Measurements from ENCODE around the gene TENM4.

DNA sequence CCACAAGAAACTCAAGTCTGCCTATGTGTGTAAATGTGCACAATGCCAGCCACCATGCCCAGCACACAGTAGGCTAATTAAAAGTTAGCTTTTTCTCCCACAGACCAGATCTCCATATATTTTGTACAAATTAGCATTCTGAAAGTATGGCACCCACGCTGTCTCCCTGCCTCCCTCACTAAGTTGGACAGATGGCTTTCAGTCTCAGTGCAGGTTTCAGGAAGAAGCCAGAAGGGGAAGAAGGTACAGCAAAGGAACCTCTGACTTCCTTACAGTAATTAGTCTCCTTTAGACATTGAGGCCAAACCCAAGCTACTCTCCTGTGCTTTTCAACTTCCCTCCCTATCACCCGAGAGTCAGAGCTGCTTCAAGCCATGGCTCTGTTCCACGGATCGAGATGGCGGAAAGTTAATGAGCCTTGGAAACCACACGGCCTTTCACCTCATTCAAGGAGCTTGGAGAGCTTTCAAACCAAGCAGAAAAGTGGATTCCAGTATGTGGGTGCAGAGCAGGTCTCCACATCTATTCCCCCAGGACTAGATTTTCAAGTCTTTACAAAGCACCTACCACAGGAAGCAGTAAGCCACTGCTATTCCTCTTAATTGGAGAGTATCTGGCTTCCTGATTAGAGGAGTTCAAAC, 645.1 kb downstream of the TENM4 start:
- TF ChIP-seq POLR2A (IDR thresholded peaks at IDR 0.05), result no peak
- TF ChIP-seq, protein P1, sequence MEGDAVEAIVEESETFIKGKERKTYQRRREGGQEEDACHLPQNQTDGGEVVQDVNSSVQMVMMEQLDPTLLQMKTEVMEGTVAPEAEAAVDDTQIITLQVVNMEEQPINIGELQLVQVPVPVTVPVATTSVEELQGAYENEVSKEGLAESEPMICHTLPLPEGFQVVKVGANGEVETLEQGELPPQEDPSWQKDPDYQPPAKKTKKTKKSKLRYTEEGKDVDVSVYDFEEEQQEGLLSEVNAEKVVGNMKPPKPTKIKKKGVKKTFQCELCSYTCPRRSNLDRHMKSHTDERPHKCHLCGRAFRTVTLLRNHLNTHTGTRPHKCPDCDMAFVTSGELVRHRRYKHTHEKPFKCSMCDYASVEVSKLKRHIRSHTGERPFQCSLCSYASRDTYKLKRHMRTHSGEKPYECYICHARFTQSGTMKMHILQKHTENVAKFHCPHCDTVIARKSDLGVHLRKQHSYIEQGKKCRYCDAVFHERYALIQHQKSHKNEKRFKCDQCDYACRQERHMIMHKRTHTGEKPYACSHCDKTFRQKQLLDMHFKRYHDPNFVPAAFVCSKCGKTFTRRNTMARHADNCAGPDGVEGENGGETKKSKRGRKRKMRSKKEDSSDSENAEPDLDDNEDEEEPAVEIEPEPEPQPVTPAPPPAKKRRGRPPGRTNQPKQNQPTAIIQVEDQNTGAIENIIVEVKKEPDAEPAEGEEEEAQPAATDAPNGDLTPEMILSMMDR (IDR thresholded peaks at IDR 0.05 in 4 of 5, conservative IDR thresholded peaks at IDR 0.05 in 1 of 5), result no peak

All from gastrocnemius medialis (tissue), 4 donors.